ENCODE results near the gene PHF2.
A peak's percentile ranks its signal among the peaks of the same experiment; 100 is the strongest.

PHF2 gene

GRCh38 chr9:93682155-93682968 lies 106.0 kb downstream of the PHF2 start:
- DNase-seq, result peak; percentile 64

GRCh38 chr9:93683331-93684134 lies 107.1 kb downstream of the PHF2 start:
- DNase-seq, result no peak

- no peak for DNase-seq
Measured at GRCh38 chr9:93684161-93684765, 107.9 kb downstream of the PHF2 start.

- no peak for DNase-seq
Measured at GRCh38 chr9:93684806-93685543, 108.6 kb downstream of the PHF2 start.

GRCh38 chr9:93686127-93686879 lies 109.9 kb downstream of the PHF2 start:
- DNase-seq, result no peak

GRCh38 chr9:93686880-93687236 lies 110.5 kb downstream of the PHF2 start:
- no peak for DNase-seq

- DNase-seq, result no peak
Measured at GRCh38 chr9:93690618-93691017, 114.2 kb downstream of the PHF2 start.

- DNase-seq, result no peak
Measured at GRCh38 chr9:93693129-93693528, 116.7 kb downstream of the PHF2 start.

- DNase-seq, result no peak
Measured at GRCh38 chr9:93697352-93698139, 121.2 kb downstream of the PHF2 start.

GRCh38 chr9:93698140-93698908 lies 121.9 kb downstream of the PHF2 start:
- no peak for DNase-seq

GRCh38 chr9:93699650-93700049 lies 123.3 kb downstream of the PHF2 start:
- no peak for DNase-seq

GRCh38 chr9:93701494-93702218 lies 125.3 kb downstream of the PHF2 start:
- DNase-seq, result no peak

- DNase-seq, result no peak
Measured at GRCh38 chr9:93702261-93702660, 125.9 kb downstream of the PHF2 start.

- DNase-seq, result no peak
Measured at GRCh38 chr9:93708289-93708986, 132.1 kb downstream of the PHF2 start.

GRCh38 chr9:93708987-93709302 lies 132.6 kb downstream of the PHF2 start:
- DNase-seq, result no peak

GRCh38 chr9:93709600-93710369 lies 133.4 kb downstream of the PHF2 start:
- no peak for DNase-seq

GRCh38 chr9:93710370-93710723 lies 134.0 kb downstream of the PHF2 start:
- DNase-seq, result no peak

- no peak for DNase-seq
Measured at GRCh38 chr9:93711002-93711401, 134.6 kb downstream of the PHF2 start.

- no peak for DNase-seq
Measured at GRCh38 chr9:93712896-93713295, 136.5 kb downstream of the PHF2 start.
